Fibroblast of skin of left quadriceps (primary cell): Measurements from ENCODE around the gene RMRP.
"Not testable (repeated sequence)": the region's sequence is repeated elsewhere in the genome, so short reads cannot be mapped to it uniquely, and the experiment has no call there.

Experiments used
- DNase-seq, 2 experiments: peaks; one replicate each; pipeline ENCODE4 v3.0.0-alpha.2; 2013; ENCODE audit warnings: low read depth in 2 of 2

The RMRP gene

GRCh38 chr9:35643046-35643445, 14.8 kb downstream of the RMRP start:
- DNase-seq, result no peak

GRCh38 chr9:35641478-35641877, 16.3 kb downstream of the RMRP start:
- DNase-seq, result not testable (repeated sequence)

- DNase-seq, result not testable (repeated sequence)
These were observed 17.4 kb downstream of the RMRP start for GRCh38 chr9:35640431-35640830.

- no peak for DNase-seq
These were observed 18.2 kb downstream of the RMRP start for GRCh38 chr9:35639631-35640030.

- not testable (repeated sequence) for DNase-seq
These were observed 18.6 kb downstream of the RMRP start for GRCh38 chr9:35639225-35639624.

- not testable (repeated sequence) for DNase-seq
These were observed 19.1 kb downstream of the RMRP start for GRCh38 chr9:35638751-35639150.

- DNase-seq, result not testable (repeated sequence)
These were observed 20.3 kb downstream of the RMRP start for GRCh38 chr9:35637427-35637955.

GRCh38 chr9:35636877-35637246, 21.0 kb downstream of the RMRP start:
- not testable (repeated sequence) for DNase-seq

GRCh38 chr9:35636135-35636876, 21.5 kb downstream of the RMRP start:
- DNase-seq, result no peak

- no peak for DNase-seq
These were observed 22.1 kb downstream of the RMRP start for GRCh38 chr9:35635730-35636129.

GRCh38 chr9:35629597-35629996, 28.2 kb downstream of the RMRP start:
- no peak for DNase-seq

GRCh38 chr9:35628389-35628991, 29.3 kb downstream of the RMRP start:
- DNase-seq, result no peak

GRCh38 chr9:35627575-35627974, 30.2 kb downstream of the RMRP start:
- no peak for DNase-seq

- no peak for DNase-seq
These were observed 38.0 kb downstream of the RMRP start for GRCh38 chr9:35619800-35620158.

- no peak for DNase-seq
These were observed 38.7 kb downstream of the RMRP start for GRCh38 chr9:35618854-35619799.

- no peak for DNase-seq
These were observed 39.5 kb downstream of the RMRP start, which contains the start of gene CD72 for GRCh38 chr9:35618325-35618727. Gene CD72, minus strand, starts transcription at chr9:35618413. Its CDS starts 110 bp downstream, at chr9:35618303.

GRCh38 chr9:35617548-35617947, 40.3 kb downstream of the RMRP start:
- DNase-seq, result no peak

- no peak for DNase-seq
These were observed 40.9 kb downstream of the RMRP start for GRCh38 chr9:35616681-35617459.

GRCh38 chr9:35615981-35616680, 41.7 kb downstream of the RMRP start:
- no peak for DNase-seq

- DNase-seq, result no peak
These were observed 45.0 kb downstream of the RMRP start for GRCh38 chr9:35612843-35613242.

- not testable (repeated sequence) for DNase-seq
These were observed 45.8 kb downstream of the RMRP start for GRCh38 chr9:35612066-35612465.
